ENCODE results near the gene SPAG17.
"Not testable (repeated sequence)": the region's sequence is repeated elsewhere in the genome, so short reads cannot be mapped to it uniquely, and the experiment has no call there.

Gene SPAG17

DNA sequence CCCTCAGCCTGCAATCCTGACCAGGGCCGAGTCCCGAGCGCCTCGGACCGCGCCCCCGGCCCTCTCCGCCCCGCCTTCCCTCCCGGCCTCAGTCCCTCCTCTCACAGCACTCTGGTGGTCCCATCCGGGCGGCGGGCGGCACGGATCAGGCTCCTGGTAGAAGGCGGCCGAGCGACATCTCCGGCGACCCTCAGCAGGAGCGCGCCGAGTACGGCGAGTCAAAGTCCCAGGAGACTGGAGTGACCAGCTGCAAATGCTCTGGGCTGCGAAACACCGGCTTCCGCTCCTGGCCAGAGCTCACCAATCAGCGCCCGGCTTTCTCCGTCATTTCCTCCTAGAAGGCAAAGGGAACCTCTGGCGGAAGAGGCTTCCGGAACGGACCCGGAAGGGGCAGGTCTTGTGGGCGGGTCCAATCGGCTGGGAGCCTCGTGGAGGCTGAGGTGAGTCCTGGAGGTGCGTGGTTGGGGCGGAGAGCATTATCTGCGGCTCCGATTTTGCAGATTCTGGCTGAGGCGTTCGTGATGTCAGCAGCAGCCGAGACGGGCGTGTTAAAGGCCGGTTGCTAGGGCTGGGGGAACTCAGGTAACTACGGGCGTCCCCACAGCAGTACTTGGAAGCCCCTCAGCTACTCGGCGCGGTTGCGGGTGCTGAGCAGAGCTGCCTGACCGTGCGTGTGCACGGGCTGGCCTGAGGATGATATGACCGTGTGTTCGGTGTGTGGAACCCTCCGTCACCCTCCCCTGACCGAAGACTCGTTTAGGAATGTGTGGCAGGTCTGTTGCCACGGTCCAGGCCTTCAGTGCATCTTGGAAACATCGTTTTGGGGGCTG lies 255.5 kb downstream of the SPAG17 start, which contains the start of the genes GDAP2 and WDR3:
Gene GDAP2, minus strand, starts transcription at position 279 of the 830 bp plus-strand sequence. CDS start 9,264 bp downstream, outside the sequence.
Gene WDR3, plus strand, starts transcription at position 397 of the 830 bp plus-strand sequence. CDS start 3,581 bp downstream, outside the sequence.
- peak within 1 kb of the TSS; percentile 30 for H3K27ac ChIP-seq (ENCODE audit: low read depth, low read length)
- peak within 1 kb of the TSS; percentile 71 for H3K9ac ChIP-seq (ENCODE audit: low read length)
- peak within 1 kb of the TSS; percentile 99 for H3K4me2 ChIP-seq (ENCODE audit: low read depth, low read length, poor library complexity, severe bottlenecking)
- no peaks in the 10 kb centered on the region for H3K27me3 ChIP-seq (ENCODE audit: low read length)
- H3F3A ChIP-seq (ENCODE audit: insufficient read depth), result no peaks in the 10 kb centered on the region
- H3K79me2 ChIP-seq (ENCODE audit: insufficient read depth, low read length), result peaks cover 77% of the 10 kb centered on the region
- H3K36me3 ChIP-seq (ENCODE audit: low read length), result peaks cover 8% of the 10 kb centered on the region
- peak within 1 kb of the TSS; percentile 83 for H2AFZ ChIP-seq (ENCODE audit: low read depth, low read length, severe bottlenecking)
- no peaks in the 10 kb centered on the region for H3K9me2 ChIP-seq (replicated peaks; ENCODE audit: insufficient read depth, low read length)
- TF ChIP-seq, protein P1, sequence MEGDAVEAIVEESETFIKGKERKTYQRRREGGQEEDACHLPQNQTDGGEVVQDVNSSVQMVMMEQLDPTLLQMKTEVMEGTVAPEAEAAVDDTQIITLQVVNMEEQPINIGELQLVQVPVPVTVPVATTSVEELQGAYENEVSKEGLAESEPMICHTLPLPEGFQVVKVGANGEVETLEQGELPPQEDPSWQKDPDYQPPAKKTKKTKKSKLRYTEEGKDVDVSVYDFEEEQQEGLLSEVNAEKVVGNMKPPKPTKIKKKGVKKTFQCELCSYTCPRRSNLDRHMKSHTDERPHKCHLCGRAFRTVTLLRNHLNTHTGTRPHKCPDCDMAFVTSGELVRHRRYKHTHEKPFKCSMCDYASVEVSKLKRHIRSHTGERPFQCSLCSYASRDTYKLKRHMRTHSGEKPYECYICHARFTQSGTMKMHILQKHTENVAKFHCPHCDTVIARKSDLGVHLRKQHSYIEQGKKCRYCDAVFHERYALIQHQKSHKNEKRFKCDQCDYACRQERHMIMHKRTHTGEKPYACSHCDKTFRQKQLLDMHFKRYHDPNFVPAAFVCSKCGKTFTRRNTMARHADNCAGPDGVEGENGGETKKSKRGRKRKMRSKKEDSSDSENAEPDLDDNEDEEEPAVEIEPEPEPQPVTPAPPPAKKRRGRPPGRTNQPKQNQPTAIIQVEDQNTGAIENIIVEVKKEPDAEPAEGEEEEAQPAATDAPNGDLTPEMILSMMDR (IDR thresholded peaks at IDR 0.05; ENCODE audit: insufficient read depth, low read length, poor library complexity, severe bottlenecking), result no peak
- no peak for TF ChIP-seq EZH2phosphoT487 (conservative IDR thresholded peaks at IDR 0.05; ENCODE audit: low read length)
- peak within 1 kb of the TSS; percentile 79 for H3K4me3 ChIP-seq (ENCODE audit: insufficient read depth, low read length, poor library complexity, severe bottlenecking)
- no peaks in the 10 kb centered on the region for H3K9me3 ChIP-seq (ENCODE audit: insufficient read depth, low read length)
- H4K20me1 ChIP-seq (ENCODE audit: low read depth, low read length), result peaks cover 20% of the 10 kb centered on the region

DNA sequence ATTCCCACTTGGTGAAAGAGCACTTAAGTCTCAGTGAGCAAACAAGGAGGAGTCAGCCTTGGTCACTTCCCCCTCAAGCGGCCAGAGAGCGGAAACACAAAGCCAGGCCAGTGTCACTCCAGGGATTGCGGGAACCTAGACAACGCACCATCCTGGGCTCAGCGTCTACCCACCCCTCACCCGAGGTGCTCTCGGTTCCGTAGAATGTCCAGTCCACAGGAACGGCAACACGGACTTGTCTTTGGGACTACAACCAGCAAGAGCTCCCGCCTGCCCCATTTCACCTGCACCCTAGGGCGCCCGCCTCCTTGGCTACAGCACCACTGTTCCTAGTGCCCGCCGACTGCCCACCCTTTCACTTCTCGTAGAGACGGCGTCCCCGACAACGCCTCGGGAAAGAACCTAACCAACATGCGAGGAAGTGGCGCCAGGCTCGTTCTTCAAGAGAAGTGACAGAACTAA lies 256.1 kb downstream of the SPAG17 start:
- H3K9me2 ChIP-seq (replicated peaks; ENCODE audit: insufficient read depth, low read length), result no peaks in the 10 kb centered on the region
- H3K4me3 ChIP-seq (ENCODE audit: insufficient read depth, low read length, poor library complexity, severe bottlenecking), result peak overlapping the region; percentile 79
- no peaks in the 10 kb centered on the region for H3K9me3 ChIP-seq (ENCODE audit: insufficient read depth, low read length)
- peaks cover 4% of the 10 kb centered on the region for H3K36me3 ChIP-seq (ENCODE audit: low read length)
- TF ChIP-seq, protein P1 (IDR thresholded peaks at IDR 0.05; ENCODE audit: insufficient read depth, low read length, poor library complexity, severe bottlenecking), result no peak
- no peak for TF ChIP-seq EZH2phosphoT487 (conservative IDR thresholded peaks at IDR 0.05; ENCODE audit: low read length)
- H4K20me1 ChIP-seq (ENCODE audit: low read depth, low read length), result peaks cover 20% of the 10 kb centered on the region
- peak overlapping the region; percentile 96 for H3K4me2 ChIP-seq (ENCODE audit: low read depth, low read length, poor library complexity, severe bottlenecking)
- peaks cover 73% of the 10 kb centered on the region for H3K79me2 ChIP-seq (ENCODE audit: insufficient read depth, low read length)
- no peaks in the 10 kb centered on the region for H3F3A ChIP-seq (ENCODE audit: insufficient read depth)
- H3K9ac ChIP-seq (ENCODE audit: low read length), result peak overlapping the region; percentile 71
- peak overlapping the region; percentile 83 for H2AFZ ChIP-seq (ENCODE audit: low read depth, low read length, severe bottlenecking)
- no peaks in the 10 kb centered on the region for H3K27me3 ChIP-seq (ENCODE audit: low read length)
- H3K27ac ChIP-seq (ENCODE audit: low read depth, low read length), result no peak overlapping the region; the same call in 1 of the 2 replicates

DNA sequence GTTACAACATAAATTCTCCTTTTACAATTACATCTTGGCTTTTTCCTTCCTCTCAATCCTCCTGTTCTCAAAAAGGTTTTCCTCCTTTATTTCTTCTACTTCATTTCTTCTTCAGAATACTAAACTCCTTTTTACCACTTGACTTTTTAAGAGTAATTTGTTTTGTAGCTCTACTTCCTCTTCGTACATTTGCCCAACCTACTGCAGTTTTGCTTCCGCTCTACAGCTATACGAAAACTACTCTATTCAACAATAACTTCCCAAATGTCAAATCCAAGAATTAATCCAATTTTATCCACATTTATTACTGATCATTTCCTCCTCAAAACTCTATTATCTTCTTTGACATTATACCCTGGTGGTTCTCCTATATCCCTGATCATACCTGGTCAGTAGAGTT lies 259.0 kb downstream of the SPAG17 start:
- no peaks in the 10 kb centered on the region for H3K9me3 ChIP-seq (ENCODE audit: insufficient read depth, low read length)
- no peaks in the 10 kb centered on the region for H3F3A ChIP-seq (ENCODE audit: insufficient read depth)
- H3K36me3 ChIP-seq (ENCODE audit: low read length), result no peaks in the 10 kb centered on the region
- no peaks in the 10 kb centered on the region for H3K27me3 ChIP-seq (ENCODE audit: low read length)
- no peak overlapping the region for H3K9ac ChIP-seq (ENCODE audit: low read length)
- H3K27ac ChIP-seq (ENCODE audit: low read depth, low read length), result no peak overlapping the region
- peaks cover 24% of the 10 kb centered on the region; the same call in 1 of the 2 replicates for H4K20me1 ChIP-seq (ENCODE audit: low read depth, low read length)
- peaks cover 44% of the 10 kb centered on the region for H3K79me2 ChIP-seq (ENCODE audit: insufficient read depth, low read length)
- no peak overlapping the region for H2AFZ ChIP-seq (ENCODE audit: low read depth, low read length, severe bottlenecking)
- H3K4me2 ChIP-seq (ENCODE audit: low read depth, low read length, poor library complexity, severe bottlenecking), result no peak overlapping the region
- TF ChIP-seq EZH2phosphoT487 (conservative IDR thresholded peaks at IDR 0.05; ENCODE audit: low read length), result no peak
- TF ChIP-seq, protein P1 (IDR thresholded peaks at IDR 0.05; ENCODE audit: insufficient read depth, low read length, poor library complexity, severe bottlenecking), result no peak
- no peaks in the 10 kb centered on the region for H3K9me2 ChIP-seq (replicated peaks; ENCODE audit: insufficient read depth, low read length)
- no peak overlapping the region for H3K4me3 ChIP-seq (ENCODE audit: insufficient read depth, low read length, poor library complexity, severe bottlenecking)

DNA sequence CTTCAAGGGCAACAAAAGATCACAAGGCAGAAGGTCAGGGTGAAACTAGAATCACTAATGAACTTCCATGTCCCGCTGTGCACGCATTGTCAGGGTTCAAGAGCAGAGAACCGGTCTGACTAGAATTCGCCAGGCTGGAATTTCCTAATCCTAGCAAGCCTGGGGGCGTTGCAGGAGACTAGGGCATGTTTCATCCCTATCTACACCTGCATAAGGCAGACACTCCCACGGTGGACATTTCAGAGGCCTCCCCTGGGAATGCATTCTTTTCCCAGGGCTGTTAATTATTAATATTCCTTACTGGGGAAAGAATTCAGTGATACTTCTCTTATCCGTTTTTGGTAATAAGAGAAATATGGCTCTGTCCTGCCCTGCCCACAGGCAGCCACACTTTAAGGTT lies 262.3 kb downstream of the SPAG17 start:
- H3K4me2 ChIP-seq (ENCODE audit: low read depth, low read length, poor library complexity, severe bottlenecking); H3K9me3 ChIP-seq (ENCODE audit: insufficient read depth, low read length); H3K4me3 ChIP-seq (ENCODE audit: insufficient read depth, low read length, poor library complexity, severe bottlenecking); H3K9ac ChIP-seq (ENCODE audit: low read length); H3F3A ChIP-seq (ENCODE audit: insufficient read depth); H3K36me3 ChIP-seq (ENCODE audit: low read length); H3K27me3 ChIP-seq (ENCODE audit: low read length); H2AFZ ChIP-seq (ENCODE audit: low read depth, low read length, severe bottlenecking); H3K9me2 ChIP-seq (replicated peaks; ENCODE audit: insufficient read depth, low read length); H3K27ac ChIP-seq (ENCODE audit: low read depth, low read length): not testable (repeated sequence)
- peaks cover 23% of the 10 kb centered on the region; the same call in 1 of the 2 replicates for H4K20me1 ChIP-seq (ENCODE audit: low read depth, low read length)
- peaks cover 17% of the 10 kb centered on the region; the same call in 1 of the 2 replicates for H3K79me2 ChIP-seq (ENCODE audit: insufficient read depth, low read length)
